Esophagus squamous epithelium (tissue), 4 donors: Measurements from ENCODE around the gene CD209.

Source experiments
- CTCF ChIP-seq, 6 experiments: fragments of 450-650 bp in 4 of 6; fragments of 200-600 bp in 2 of 6; sonication (generic) in 2 of 6; IDR thresholded peaks; one replicate each; pipeline ENCODE4 v1.5.1; 2016 to 2019; ENCODE audit warnings: antibody characterized with exemption in 6 of 6, mild to moderate bottlenecking in 4 of 6, moderate library complexity in 4 of 6
- POLR2A ChIP-seq, 4 donors: fragments of 450-650 bp; IDR thresholded peaks; one replicate each; pipeline ENCODE4 v1.6.1; 2017; ENCODE audit warnings: antibody characterized with exemption in 4 of 4, mild to moderate bottlenecking in 4 of 4, moderate library complexity in 3 of 4

- TF ChIP-seq CTCF (IDR thresholded peaks at IDR 0.05) (no peak), POLR2A (IDR thresholded peaks at IDR 0.05) (no peak)
These were observed 30.7 kb upstream of the CD209 start for GRCh38 chr19:7778081-7778480.
